GM12872 (cell line): Measurements from ENCODE around the gene ADIPOR1.

Experiments used
- TF ChIP-seq, protein P1 (sequence below): IDR thresholded peaks from 3 replicates; pipeline ENCODE4 v1.5.1; 2011; ENCODE audit warnings: low read depth, mild to moderate bottlenecking, low read length, moderate library complexity; ENCODE audit not compliant: insufficient read depth

ADIPOR1 gene

DNA sequence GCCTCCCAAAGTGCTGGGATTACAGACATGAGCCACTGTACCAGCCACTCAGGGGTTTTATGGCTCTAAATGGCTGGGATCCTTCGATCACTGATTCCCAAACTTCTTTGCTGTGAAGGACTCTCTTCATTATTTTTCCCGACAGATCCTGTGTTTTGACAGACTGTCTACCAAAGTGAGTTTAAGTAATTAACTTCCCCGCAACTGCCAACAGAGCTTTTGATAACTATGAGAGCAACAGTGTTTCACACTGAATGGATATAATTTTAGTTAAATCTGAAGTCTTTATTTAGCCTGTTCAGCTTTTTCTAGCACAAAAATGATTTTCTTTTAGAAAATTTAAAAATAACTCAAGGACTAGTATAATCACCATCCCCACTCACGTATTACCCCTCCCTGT, 56.6 kb downstream of the ADIPOR1 start:
- TF ChIP-seq, protein P1, sequence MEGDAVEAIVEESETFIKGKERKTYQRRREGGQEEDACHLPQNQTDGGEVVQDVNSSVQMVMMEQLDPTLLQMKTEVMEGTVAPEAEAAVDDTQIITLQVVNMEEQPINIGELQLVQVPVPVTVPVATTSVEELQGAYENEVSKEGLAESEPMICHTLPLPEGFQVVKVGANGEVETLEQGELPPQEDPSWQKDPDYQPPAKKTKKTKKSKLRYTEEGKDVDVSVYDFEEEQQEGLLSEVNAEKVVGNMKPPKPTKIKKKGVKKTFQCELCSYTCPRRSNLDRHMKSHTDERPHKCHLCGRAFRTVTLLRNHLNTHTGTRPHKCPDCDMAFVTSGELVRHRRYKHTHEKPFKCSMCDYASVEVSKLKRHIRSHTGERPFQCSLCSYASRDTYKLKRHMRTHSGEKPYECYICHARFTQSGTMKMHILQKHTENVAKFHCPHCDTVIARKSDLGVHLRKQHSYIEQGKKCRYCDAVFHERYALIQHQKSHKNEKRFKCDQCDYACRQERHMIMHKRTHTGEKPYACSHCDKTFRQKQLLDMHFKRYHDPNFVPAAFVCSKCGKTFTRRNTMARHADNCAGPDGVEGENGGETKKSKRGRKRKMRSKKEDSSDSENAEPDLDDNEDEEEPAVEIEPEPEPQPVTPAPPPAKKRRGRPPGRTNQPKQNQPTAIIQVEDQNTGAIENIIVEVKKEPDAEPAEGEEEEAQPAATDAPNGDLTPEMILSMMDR: no peak

DNA sequence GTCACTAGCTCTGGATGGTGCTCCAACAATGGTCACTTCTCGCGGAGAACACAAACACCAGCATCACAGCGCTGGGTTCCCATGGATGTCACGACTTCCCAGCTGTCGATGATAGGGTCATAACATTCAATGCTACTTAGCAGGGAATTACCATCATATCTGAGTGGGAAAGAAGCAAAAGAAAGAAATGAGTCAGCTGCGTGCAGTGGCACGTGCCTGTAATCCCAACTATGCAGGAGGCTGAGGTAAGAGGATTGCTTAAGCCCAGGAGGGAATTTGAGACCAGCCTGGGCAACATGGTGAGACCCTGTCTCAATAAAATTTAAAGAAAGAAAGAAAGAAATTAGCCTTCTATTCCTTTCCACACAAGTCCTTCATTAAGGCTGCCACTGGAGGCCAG, 65.6 kb downstream of the ADIPOR1 start:
- TF ChIP-seq, protein P1: no peak
